Measurements from ENCODE around the gene FOXJ2. TPM values are rescaled to one million over a fixed set of nuclear protein-coding genes. Genes with fewer than 3 reads are reported as not detected.
A peak's percentile ranks its signal among the peaks of the same experiment; 100 is the strongest.
"Not testable (repeated sequence)": the region's sequence is repeated elsewhere in the genome, so short reads cannot be mapped to it uniquely, and the experiment has no call there.

Gene FOXJ2
- total RNA-seq, 1 donor, result 19.4 TPM

GRCh38 chr12:8071820-8072219 is 39.3 kb downstream of the FOXJ2 start:
- H3K4me1 ChIP-seq (ENCODE audit: insufficient read depth, low read length), result peaks cover 53% of the 10 kb centered on the region
- not testable (repeated sequence) for H3K27me3 ChIP-seq (ENCODE audit: insufficient read depth, low read length); H3K4me3 ChIP-seq (ENCODE audit: low read length); H3K9me3 ChIP-seq (ENCODE audit: low read depth, low read length)

GRCh38 chr12:8075935-8076334 is 43.4 kb downstream of the FOXJ2 start:
- Histone ChIP-seq H3K9me3 (ENCODE audit: low read depth, low read length) (no peaks in the 10 kb centered on the region), H3K4me1 (ENCODE audit: insufficient read depth, low read length) (peaks cover 43% of the 10 kb centered on the region), H3K4me3 (ENCODE audit: low read length) (no peak overlapping the region), H3K27me3 (ENCODE audit: insufficient read depth, low read length) (no peaks in the 10 kb centered on the region)

- Histone ChIP-seq H3K4me1 (ENCODE audit: insufficient read depth, low read length) (peaks cover 43% of the 10 kb centered on the region), H3K4me3 (ENCODE audit: low read length) (no peak overlapping the region)
Measured at GRCh38 chr12:8076366-8076765, 43.9 kb downstream of the FOXJ2 start.

GRCh38 chr12:8077207-8077606 is 44.7 kb downstream of the FOXJ2 start:
- H3K27me3 ChIP-seq (ENCODE audit: insufficient read depth, low read length), result no peaks in the 10 kb centered on the region
- H3K9me3 ChIP-seq (ENCODE audit: low read depth, low read length), result no peaks in the 10 kb centered on the region
- peaks cover 41% of the 10 kb centered on the region for H3K4me1 ChIP-seq (ENCODE audit: insufficient read depth, low read length)
- no peak overlapping the region for H3K4me3 ChIP-seq (ENCODE audit: low read length)

More at GRCh38 chr12:8076366-8076765, 43.9 kb downstream of the FOXJ2 start:
- Histone ChIP-seq H3K27me3 (ENCODE audit: insufficient read depth, low read length) (no peaks in the 10 kb centered on the region), H3K9me3 (ENCODE audit: low read depth, low read length) (no peaks in the 10 kb centered on the region)

GRCh38 chr12:8078398-8078797 is 45.9 kb downstream of the FOXJ2 start:
- Histone ChIP-seq H3K27me3 (ENCODE audit: insufficient read depth, low read length) (no peaks in the 10 kb centered on the region), H3K4me3 (ENCODE audit: low read length) (no peak overlapping the region), H3K4me1 (ENCODE audit: insufficient read depth, low read length) (peaks cover 46% of the 10 kb centered on the region), H3K9me3 (ENCODE audit: low read depth, low read length) (no peaks in the 10 kb centered on the region)

GRCh38 chr12:8078916-8079315 is 46.4 kb downstream of the FOXJ2 start:
- H3K4me3 ChIP-seq (ENCODE audit: low read length), result no peak overlapping the region
- no peaks in the 10 kb centered on the region for H3K9me3 ChIP-seq (ENCODE audit: low read depth, low read length)
- no peaks in the 10 kb centered on the region for H3K27me3 ChIP-seq (ENCODE audit: insufficient read depth, low read length)
- peaks cover 49% of the 10 kb centered on the region for H3K4me1 ChIP-seq (ENCODE audit: insufficient read depth, low read length)

GRCh38 chr12:8080120-8080519 is 47.6 kb downstream of the FOXJ2 start:
- Histone ChIP-seq H3K4me3 (ENCODE audit: low read length) (no peak overlapping the region), H3K27me3 (ENCODE audit: insufficient read depth, low read length) (no peaks in the 10 kb centered on the region), H3K9me3 (ENCODE audit: low read depth, low read length) (no peaks in the 10 kb centered on the region), H3K4me1 (ENCODE audit: insufficient read depth, low read length) (peaks cover 60% of the 10 kb centered on the region)

GRCh38 chr12:8081251-8081920 is 48.9 kb downstream of the FOXJ2 start:
- peak overlapping the region; percentile 97 for H3K4me3 ChIP-seq (ENCODE audit: low read length)
- no peaks in the 10 kb centered on the region for H3K9me3 ChIP-seq (ENCODE audit: low read depth, low read length)
- H3K27me3 ChIP-seq (ENCODE audit: insufficient read depth, low read length), result no peaks in the 10 kb centered on the region
- peaks cover 66% of the 10 kb centered on the region for H3K4me1 ChIP-seq (ENCODE audit: insufficient read depth, low read length)

GRCh38 chr12:8082808-8083100 is 50.2 kb downstream of the FOXJ2 start:
- Histone ChIP-seq H3K4me1 (ENCODE audit: insufficient read depth, low read length) (peaks cover 68% of the 10 kb centered on the region), H3K9me3 (ENCODE audit: low read depth, low read length) (no peaks in the 10 kb centered on the region), H3K27me3 (ENCODE audit: insufficient read depth, low read length) (no peaks in the 10 kb centered on the region), H3K4me3 (ENCODE audit: low read length) (peak overlapping the region; percentile 97)

GRCh38 chr12:8084351-8084750 is 51.8 kb downstream of the FOXJ2 start:
- H3K4me3 ChIP-seq (ENCODE audit: low read length); H3K9me3 ChIP-seq (ENCODE audit: low read depth, low read length); H3K27me3 ChIP-seq (ENCODE audit: insufficient read depth, low read length): not testable (repeated sequence)
- peaks cover 77% of the 10 kb centered on the region for H3K4me1 ChIP-seq (ENCODE audit: insufficient read depth, low read length)

- Histone ChIP-seq H3K27me3 (ENCODE audit: insufficient read depth, low read length) (no peaks in the 10 kb centered on the region), H3K4me3 (ENCODE audit: low read length) (no peak overlapping the region), H3K9me3 (ENCODE audit: low read depth, low read length) (no peaks in the 10 kb centered on the region), H3K4me1 (ENCODE audit: insufficient read depth, low read length) (peaks cover 66% of the 10 kb centered on the region)
Measured at GRCh38 chr12:8087666-8088065, 55.1 kb downstream of the FOXJ2 start.

- H3K27me3 ChIP-seq (ENCODE audit: insufficient read depth, low read length), result no peaks in the 10 kb centered on the region
- H3K4me1 ChIP-seq (ENCODE audit: insufficient read depth, low read length), result peaks cover 57% of the 10 kb centered on the region
- H3K4me3 ChIP-seq (ENCODE audit: low read length), result no peak overlapping the region
- no peaks in the 10 kb centered on the region for H3K9me3 ChIP-seq (ENCODE audit: low read depth, low read length)
Measured at GRCh38 chr12:8088574-8088973, 56.1 kb downstream of the FOXJ2 start.

- peaks cover 50% of the 10 kb centered on the region for H3K4me1 ChIP-seq (ENCODE audit: insufficient read depth, low read length)
- H3K4me3 ChIP-seq (ENCODE audit: low read length); H3K27me3 ChIP-seq (ENCODE audit: insufficient read depth, low read length); H3K9me3 ChIP-seq (ENCODE audit: low read depth, low read length): not testable (repeated sequence)
Measured at GRCh38 chr12:8089277-8089676, 56.8 kb downstream of the FOXJ2 start.

GRCh38 chr12:8089716-8090115 is 57.2 kb downstream of the FOXJ2 start:
- Histone ChIP-seq H3K4me3 (ENCODE audit: low read length) (no peak overlapping the region), H3K27me3 (ENCODE audit: insufficient read depth, low read length) (no peaks in the 10 kb centered on the region), H3K9me3 (ENCODE audit: low read depth, low read length) (no peaks in the 10 kb centered on the region), H3K4me1 (ENCODE audit: insufficient read depth, low read length) (peaks cover 45% of the 10 kb centered on the region)

GRCh38 chr12:8093291-8093690 is 60.8 kb downstream of the FOXJ2 start:
- H3K27me3 ChIP-seq (ENCODE audit: insufficient read depth, low read length), result no peaks in the 10 kb centered on the region
- H3K4me3 ChIP-seq (ENCODE audit: low read length), result no peak overlapping the region
- H3K9me3 ChIP-seq (ENCODE audit: low read depth, low read length), result no peaks in the 10 kb centered on the region
- peaks cover 40% of the 10 kb centered on the region for H3K4me1 ChIP-seq (ENCODE audit: insufficient read depth, low read length)

- H3K4me3 ChIP-seq (ENCODE audit: low read length), result no peak overlapping the region
- H3K9me3 ChIP-seq (ENCODE audit: low read depth, low read length), result no peaks in the 10 kb centered on the region
- H3K4me1 ChIP-seq (ENCODE audit: insufficient read depth, low read length), result peaks cover 22% of the 10 kb centered on the region
- no peaks in the 10 kb centered on the region for H3K27me3 ChIP-seq (ENCODE audit: insufficient read depth, low read length)
Measured at GRCh38 chr12:8096281-8096915, 63.9 kb downstream of the FOXJ2 start.
